ENCODE results near the gene DNAJC3. TPM values are rescaled to one million over a fixed set of nuclear protein-coding genes. Genes with fewer than 3 reads are reported as not detected.
"Not testable (repeated sequence)": the region's sequence is repeated elsewhere in the genome, so short reads cannot be mapped to it uniquely, and the experiment has no call there.

DNAJC3 gene
- total RNA-seq, 4 donors from 2014 or later = 27.8 to 40.6 (median 34.6) TPM

DNA sequence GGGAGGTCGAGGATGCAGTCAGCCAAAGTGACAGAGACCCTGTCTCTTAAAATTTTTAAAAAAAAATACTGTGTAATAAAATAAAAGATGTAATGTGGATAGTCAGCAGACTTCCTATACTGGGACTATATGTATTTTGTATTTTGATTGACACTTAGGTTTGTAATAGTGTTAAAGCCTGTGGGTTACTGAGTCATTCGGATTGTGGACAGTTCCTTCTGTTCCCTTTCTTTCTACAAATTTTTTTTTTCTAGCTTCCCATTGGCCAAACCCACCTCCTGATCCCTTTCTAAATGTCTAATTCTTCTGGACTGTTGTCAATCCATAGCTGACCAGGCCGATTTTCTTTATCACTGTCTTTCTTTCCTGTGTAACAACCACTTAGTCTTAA is 108.0 kb downstream of the DNAJC3 start:
- Histone ChIP-seq H3K27ac (no peak overlapping the region), H3K27me3 (no peaks in the 10 kb centered on the region), H3K4me1 (peaks cover 0 to 13% (median 7%) of the 10 kb centered on the region in 3 donors), H3K9me3 (peaks cover 0 to 4% (median 0%) of the 10 kb centered on the region in 3 donors), H3K4me3 (no peak overlapping the region), H3K36me3 (peaks cover 0 to 75% (median 0%) of the 10 kb centered on the region in 3 donors)
- no peak for TF ChIP-seq POLR2A (IDR thresholded peaks at IDR 0.05)
- TF ChIP-seq, protein P1, sequence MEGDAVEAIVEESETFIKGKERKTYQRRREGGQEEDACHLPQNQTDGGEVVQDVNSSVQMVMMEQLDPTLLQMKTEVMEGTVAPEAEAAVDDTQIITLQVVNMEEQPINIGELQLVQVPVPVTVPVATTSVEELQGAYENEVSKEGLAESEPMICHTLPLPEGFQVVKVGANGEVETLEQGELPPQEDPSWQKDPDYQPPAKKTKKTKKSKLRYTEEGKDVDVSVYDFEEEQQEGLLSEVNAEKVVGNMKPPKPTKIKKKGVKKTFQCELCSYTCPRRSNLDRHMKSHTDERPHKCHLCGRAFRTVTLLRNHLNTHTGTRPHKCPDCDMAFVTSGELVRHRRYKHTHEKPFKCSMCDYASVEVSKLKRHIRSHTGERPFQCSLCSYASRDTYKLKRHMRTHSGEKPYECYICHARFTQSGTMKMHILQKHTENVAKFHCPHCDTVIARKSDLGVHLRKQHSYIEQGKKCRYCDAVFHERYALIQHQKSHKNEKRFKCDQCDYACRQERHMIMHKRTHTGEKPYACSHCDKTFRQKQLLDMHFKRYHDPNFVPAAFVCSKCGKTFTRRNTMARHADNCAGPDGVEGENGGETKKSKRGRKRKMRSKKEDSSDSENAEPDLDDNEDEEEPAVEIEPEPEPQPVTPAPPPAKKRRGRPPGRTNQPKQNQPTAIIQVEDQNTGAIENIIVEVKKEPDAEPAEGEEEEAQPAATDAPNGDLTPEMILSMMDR (IDR thresholded peaks at IDR 0.05) = no peak
- DNase-seq = no peak
- intact Hi-C loops (cut with DNase I) = no loop called here
- WGBS, 2 donors = 62 to 76% methylated on average over 3 of the region's 3 CpGs

DNA sequence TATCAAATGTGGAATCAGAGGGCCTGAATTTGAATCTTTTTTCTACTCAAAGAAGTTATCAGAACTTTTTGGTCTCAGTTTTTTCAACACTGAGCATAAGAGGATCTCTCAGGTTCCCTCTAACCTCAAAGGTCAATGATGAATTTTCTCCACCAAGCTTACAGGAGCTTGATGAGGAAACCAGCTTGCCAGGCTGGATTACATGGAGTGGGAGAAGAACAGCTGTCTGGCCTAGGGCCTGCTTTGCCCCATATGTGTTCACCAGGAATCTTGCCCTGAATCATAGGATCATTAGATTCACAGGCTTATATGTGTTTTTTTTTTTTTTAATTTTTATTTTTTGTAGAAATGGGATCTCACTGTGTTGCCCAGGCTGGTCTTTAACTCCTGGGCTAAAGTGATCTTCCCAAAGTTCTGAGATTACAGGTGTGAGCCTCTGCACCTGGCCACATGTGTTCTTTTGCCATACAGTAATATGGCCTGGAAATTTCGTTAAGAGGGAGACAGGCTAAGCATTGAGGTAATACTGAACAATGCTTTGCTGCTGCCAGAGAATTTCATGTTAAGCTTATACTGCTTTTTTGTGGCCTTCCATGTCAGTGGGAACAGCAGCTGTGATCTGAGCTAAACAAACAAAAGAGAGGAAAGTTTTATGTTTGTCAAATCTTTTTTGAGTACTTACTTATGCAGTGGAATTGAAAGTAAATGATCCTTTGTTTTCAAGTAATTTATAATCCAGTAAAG is 110.6 kb downstream of the DNAJC3 start:
- Histone ChIP-seq H3K27ac (no peak overlapping the region), H3K36me3 (peaks cover 0 to 75% (median 0%) of the 10 kb centered on the region in 3 donors), H3K4me3 (no peak overlapping the region), H3K9me3 (no peaks in the 10 kb centered on the region), H3K27me3 (no peaks in the 10 kb centered on the region), H3K4me1 (peaks cover 0 to 13% (median 7%) of the 10 kb centered on the region in 3 donors)
- intact Hi-C loops (cut with DNase I) = no loop called here
- no peak for TF ChIP-seq POLR2A (IDR thresholded peaks at IDR 0.05)
- 25 to 50% methylated on average over 1 of the region's 1 CpG for WGBS, 2 donors
- DNase-seq = no peak

DNA sequence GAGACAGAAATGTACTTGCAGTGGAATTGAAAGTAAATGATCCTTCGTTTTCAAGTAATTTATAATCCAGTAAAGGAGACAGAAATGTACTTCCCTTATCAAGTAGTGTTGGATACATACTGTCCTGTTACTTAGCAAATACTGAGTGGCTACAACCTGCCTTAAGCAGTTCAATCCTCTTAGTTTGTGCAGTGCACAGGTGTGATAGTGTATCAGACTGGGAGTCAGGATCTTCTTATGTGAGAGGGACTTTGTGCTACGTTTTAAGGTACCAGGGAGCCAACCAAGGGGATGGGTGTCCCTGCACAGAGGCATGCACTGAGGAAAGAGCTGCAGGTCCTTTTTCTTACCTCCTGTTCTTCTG is 111.1 kb downstream of the DNAJC3 start:
- no peak for TF ChIP-seq POLR2A (IDR thresholded peaks at IDR 0.05)
- TF ChIP-seq, protein P1 (IDR thresholded peaks at IDR 0.05) = no peak
- no peak overlapping the region for H3K4me3 ChIP-seq
- no peaks in the 10 kb centered on the region for H3K27me3 ChIP-seq
- H3K4me1 ChIP-seq = peaks cover 0 to 17% (median 7%) of the 10 kb centered on the region in 3 donors
- no peak overlapping the region for H3K27ac ChIP-seq
- WGBS, 2 donors = 48 to 59% methylated on average over 2 of the region's 2 CpGs
- no peaks in the 10 kb centered on the region for H3K9me3 ChIP-seq
- intact Hi-C loops (cut with DNase I) = no loop called here
- no peak for DNase-seq
- peaks cover 0 to 77% (median 0%) of the 10 kb centered on the region in 3 donors for H3K36me3 ChIP-seq

DNA sequence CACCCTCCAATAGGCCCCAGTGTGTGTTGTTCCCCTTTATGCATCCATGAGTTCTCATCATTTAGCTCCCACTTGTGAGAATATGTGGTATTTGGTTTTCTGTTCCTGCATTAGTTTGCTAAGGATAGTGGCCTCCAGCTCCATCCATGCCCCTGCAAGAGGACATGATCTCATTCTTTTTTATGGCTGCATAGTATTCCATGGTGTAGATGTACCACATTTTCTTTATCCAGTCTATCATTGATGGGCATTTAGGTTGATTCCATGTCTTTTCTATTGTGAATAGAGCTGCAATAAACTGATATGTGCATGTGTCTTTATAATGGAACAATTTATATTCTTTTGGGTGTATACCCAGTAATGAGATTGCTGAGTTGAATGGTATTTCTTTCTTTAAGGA is 112.4 kb downstream of the DNAJC3 start:
- H3K27ac ChIP-seq; H3K9me3 ChIP-seq; intact Hi-C loops (cut with DNase I); DNase-seq; H3K27me3 ChIP-seq; H3K4me1 ChIP-seq; H3K4me3 ChIP-seq: not testable (repeated sequence)
- H3K36me3 ChIP-seq = peaks cover 0 to 81% (median 0%) of the 10 kb centered on the region in 3 donors

DNA sequence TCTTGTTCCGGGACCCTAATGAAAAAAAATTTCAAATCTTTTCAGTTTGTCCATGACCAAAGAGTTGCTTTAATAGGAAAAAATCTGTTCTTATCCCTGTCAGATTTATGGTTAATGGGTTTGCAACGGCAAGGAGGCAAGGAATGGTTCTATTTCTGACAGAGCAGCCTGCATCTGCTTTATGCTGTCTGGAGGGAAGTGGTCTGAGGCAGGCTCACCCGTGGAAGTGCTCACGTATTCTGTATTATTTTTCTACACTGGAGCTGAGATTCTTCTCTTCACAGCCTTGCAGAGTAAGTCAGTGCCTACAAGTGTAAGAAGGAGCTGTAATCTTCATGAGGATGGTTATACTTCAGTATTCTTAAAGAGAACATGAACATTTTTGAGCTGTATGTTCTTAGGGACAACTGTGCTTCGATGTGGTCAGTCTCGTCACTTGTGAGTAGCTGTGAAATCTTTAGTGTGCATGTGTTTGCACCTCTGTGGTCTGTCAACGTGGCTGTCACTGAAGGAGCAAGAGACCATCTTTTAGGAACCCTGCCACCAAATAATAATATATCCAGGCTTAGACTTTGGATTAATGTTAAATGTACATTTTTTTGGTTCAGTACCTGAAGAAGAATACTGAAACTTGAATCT is 114.3 kb downstream of the DNAJC3 start:
- intact Hi-C loops (cut with DNase I) = no loop called here
- WGBS, 2 donors = 90 to 91% methylated on average over 7 of the region's 7 CpGs
- H3K36me3 ChIP-seq = peaks cover 0 to 85% (median 0%) of the 10 kb centered on the region in 3 donors

More for the DNA sequence above, 114.3 kb downstream of the DNAJC3 start:
- TF ChIP-seq, protein P1 (IDR thresholded peaks at IDR 0.05) = no peak
- TF ChIP-seq POLR2A (IDR thresholded peaks at IDR 0.05) = no peak
- H3K4me3 ChIP-seq = no peak overlapping the region
- H3K9me3 ChIP-seq = no peaks in the 10 kb centered on the region
- peaks cover 0 to 5% (median 0%) of the 10 kb centered on the region in 3 donors for H3K4me1 ChIP-seq
- no peak overlapping the region for H3K27ac ChIP-seq
- DNase-seq = no peak
- no peaks in the 10 kb centered on the region for H3K27me3 ChIP-seq
